GM18507 (cell line): ENCODE results near the gene BUD31.
A peak's percentile ranks its signal among the peaks of the same experiment; 100 is the strongest.
"Not testable (repeated sequence)": the region's sequence is repeated elsewhere in the genome, so short reads cannot be mapped to it uniquely, and the experiment has no call there.

Experiments used
- DNase-seq: peaks from one replicate; pipeline ENCODE4 v3.0.0; 2011; ENCODE audit warnings: low read depth; ENCODE audit not compliant: insufficient read length; ENCODE audit errors: extremely low spot score
- FAIRE-seq: peaks from 2 replicates; lab custom pipeline; 2011; peaks lifted over from hg19 to GRCh38; lab: Jason Lieb, UNC

Gene BUD31

DNA sequence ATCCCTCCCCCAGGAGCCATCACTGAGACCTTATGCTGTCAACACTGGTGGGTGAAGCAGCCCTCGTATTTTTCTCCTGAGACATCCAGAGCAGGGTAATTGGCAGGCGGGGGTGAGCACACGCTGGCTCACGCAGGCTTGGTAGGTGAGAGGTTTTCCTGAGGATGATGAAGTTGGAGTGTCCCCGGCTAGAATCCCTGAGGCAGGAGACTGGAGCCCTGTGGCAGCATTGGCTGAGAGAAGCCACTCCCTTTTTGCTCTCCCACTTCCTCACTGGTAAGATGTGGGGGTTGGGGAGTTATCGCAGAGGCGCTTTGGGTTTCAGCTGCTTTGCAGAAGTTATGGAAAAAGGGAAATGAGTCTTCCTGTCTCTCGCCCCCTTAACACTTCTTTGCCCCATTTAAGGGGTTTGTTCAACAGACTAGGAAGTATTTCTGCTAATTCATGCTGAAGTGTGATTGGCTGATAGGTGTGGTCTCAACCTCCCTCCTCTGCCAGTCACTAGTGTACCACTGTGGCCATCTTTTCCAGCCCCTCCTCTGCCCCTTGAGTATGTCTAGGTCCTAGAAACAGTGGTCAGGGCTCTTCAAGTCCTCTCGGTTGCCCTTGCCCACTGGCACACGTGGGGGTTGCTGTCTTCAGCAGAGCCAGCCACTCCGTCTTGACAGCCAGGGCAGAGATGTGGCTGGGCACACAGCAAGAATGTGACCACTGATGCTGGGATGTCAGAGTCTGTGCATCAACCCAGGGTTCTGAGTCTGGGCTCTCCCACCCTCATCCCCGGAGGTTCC lies 28.5 kb upstream of the BUD31 start:
- DNase-seq (no peak), FAIRE-seq (no peak)

DNA sequence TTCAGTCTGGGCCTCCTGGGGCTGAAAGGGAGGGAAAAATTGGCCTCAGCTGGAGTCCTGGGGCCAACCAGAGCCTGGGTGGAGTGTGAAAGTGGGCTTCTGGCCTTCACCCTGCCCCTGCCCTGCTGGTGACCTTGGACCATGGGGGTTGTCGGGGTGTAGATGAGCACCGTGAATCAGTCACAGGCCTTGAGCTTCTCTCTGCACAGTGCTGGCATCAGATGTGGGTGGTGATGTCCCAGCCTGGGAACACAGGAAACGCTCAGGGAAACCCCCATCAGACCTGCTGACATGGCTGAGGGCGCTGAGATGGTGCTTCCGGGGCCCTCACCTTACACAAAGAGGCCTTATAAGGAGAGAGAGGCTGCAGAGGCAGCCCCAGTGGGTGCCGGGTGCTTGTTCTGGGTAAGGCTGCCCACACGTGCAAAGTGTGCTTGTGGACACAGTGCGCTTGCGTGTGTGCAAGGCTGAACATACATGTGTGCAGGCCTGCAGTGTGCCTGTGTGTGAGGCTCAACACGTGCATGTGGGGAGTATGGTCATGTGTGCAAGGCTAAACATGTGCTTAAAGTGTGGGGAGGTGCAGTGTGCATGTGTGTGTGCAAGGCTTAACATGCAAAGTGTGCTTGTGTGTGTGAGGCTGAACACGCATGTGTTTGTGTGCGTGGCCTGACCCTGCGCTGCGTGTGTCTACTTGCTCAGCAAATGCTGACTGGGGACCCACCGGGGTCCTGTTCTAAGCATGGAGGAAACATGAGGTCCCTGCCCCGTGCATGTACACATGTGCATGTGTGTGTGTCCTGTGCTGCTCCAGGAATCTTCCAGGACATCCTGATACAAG lies 27.7 kb upstream of the BUD31 start:
- DNase-seq (peak; percentile 72), FAIRE-seq (peak; percentile 97)

DNA sequence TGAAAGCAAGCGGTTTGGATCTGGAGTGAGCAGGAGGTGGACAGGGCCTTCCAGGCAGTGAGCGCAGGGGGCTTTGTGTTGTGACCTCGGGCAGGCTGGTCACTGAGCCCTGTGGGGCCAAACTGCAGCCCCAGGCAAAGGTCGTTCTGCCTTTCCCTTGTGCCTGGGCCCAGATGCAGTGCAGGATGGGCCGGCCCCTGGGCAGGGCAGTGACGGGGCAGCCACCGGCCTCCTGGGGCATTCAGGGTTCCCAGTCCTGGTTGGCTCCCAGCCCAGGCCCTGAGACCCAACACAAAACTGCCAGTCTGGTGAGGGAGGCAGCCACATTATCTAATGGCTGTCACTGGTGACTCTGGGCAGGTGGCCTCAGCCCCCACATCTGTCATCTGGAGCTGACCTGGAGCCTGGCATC lies 27.1 kb upstream of the BUD31 start:
- DNase-seq (no peak), FAIRE-seq (no peak)

DNA sequence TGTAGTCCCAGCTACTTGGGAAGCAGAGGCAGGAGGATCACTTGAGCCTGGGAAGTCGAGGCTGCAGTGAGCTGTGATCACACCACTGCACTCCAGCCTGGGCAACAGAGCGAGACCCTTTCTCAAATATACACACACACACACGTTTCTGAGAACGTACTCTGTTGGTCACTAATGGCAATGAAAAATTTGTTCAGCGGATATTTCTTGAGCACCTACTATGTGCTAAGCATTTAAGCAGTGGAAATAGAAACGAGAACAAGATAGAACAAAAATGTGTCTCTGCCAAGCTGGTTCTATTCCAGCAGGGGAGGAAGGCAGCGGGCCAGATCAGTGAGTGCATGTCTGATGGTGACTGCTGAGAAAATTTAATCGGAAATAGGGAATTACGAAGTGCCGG lies 25.6 kb upstream of the BUD31 start:
- DNase-seq, result no peak
- no peak for FAIRE-seq

DNA sequence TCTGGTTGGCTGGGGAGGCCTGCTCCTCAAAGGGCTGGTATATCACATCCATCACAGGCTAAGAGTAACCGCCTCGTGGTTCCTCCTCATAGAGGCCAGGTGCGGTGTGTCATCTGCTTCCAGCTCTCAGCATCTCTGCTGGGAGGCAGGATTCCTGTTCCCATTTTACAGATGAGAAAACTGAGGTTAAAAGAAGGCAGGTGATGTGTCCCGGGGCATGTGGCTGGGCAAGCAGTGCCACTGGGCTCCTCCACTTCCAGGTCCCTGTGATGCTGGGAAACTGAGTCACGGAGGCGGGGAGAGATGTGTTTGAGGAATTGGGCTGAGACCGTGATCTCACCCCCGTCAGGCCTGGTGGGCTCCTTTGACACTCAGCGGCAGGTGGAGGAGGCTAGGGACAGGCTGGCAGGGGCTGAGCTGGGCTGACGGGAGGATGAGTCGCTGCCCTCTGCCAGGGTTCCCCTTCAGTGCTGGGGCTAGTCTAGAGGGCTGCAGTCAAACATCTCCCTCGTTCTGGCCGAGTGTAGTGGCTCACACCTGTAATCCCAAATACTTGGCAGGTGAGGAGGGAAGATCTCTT lies 24.9 kb upstream of the BUD31 start:
- DNase-seq (no peak), FAIRE-seq (no peak)

DNA sequence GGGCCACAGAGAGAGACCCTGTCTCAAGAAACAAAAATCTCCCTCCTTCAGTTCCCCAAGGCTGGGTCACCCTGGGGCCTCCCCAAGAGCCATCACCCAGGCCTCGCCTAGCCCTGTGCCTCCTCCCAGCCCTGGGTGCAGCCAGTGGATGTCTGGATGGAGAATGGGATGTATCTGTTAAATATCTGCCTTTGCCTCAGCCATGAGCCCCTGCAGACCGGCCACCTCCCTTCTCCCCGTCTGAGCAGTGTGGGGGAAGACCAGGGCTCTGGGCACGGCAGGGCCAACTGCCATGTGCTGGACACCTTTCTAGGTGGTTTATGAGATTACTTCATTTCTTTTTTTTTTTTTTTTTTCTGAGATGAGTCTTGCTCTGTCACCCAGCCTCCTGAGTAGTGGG lies 24.2 kb upstream of the BUD31 start:
- FAIRE-seq (no peak), DNase-seq (no peak)

DNA sequence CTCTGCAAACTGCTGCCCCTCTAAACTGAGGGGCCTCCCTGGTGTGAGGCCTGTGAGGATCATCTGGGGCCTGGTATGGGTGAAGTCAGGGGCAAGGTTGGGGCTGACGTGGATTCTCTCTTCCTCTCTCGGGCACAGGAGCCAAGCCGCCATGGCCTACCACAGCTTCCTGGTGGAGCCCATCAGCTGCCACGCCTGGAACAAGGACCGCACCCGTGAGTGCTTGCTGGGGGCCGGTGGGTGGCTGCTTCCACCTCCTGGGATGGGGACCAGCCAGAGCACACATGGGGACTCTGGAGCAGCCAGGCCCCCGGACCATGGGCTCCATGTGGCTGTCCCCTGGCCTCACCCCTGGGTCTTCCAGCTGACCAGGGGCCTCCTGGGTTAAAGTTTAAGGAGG lies 23.2 kb upstream of the BUD31 start:
- DNase-seq (no peak), FAIRE-seq (no peak)

DNA sequence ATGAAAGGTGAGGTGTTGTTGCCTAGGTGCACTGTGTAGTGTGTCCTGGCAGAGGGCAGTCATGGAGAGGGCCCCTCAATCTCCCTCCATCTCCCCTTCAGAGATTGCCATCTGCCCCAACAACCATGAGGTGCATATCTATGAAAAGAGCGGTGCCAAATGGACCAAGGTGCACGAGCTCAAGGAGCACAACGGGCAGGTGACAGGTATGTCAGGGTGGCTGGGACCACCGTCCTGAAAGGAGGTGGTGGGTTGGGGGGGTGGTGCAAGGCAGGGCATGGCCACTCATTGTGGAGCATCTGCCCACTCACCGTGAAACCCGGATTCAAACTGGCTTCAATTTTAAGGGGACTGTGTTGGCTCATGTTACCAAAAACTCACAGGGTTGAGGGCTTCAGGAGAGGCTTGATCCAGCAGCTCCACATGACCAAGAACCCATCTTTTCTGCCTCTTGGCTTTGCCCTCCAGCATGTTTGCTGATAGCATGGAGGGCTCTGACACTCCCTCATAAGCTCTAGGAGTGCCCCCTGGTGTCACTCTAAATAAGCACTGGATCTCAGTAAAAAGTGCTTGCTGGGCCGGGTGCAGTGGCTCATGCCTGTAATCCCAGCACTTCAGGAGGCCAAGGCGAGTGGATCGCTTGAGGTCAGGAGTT lies 22.1 kb upstream of the BUD31 start:
- FAIRE-seq, result peak; percentile 55
- DNase-seq, result no peak

DNA sequence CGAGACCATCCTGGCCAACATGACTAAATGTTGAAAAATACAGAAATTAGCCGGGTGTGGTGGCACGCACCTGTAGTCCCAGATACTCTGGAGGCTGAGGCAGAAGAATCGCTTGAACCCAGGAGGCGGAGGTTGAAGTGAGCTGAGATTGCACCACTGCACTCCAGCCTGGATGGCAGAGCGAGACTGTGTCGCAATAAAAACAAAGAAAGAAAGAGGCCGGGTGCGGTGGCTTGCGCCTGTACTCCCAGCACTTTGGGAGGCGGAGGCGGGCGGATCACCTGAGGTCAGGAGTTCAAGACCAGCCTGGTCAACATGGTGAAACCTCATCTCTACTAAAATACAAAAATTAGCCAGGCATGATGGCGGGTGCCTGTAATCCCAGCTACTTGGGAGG lies 21.5 kb upstream of the BUD31 start:
- not testable (repeated sequence) for FAIRE-seq, DNase-seq

DNA sequence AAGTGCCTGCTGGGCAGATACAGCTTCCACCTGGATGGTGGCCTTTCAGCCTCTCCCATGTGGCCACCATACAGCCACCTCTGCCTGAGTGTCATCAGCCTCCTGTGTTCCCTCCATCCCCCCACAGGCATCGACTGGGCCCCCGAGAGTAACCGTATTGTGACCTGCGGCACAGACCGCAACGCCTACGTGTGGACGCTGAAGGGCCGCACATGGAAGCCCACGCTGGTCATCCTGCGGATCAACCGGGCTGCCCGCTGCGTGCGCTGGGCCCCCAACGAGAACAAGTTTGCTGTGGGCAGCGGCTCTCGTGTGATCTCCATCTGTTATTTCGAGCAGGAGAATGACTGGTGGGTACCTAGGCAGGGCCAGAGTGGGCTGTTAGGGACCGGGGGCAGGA lies 20.9 kb upstream of the BUD31 start:
- DNase-seq (no peak), FAIRE-seq (no peak)

DNA sequence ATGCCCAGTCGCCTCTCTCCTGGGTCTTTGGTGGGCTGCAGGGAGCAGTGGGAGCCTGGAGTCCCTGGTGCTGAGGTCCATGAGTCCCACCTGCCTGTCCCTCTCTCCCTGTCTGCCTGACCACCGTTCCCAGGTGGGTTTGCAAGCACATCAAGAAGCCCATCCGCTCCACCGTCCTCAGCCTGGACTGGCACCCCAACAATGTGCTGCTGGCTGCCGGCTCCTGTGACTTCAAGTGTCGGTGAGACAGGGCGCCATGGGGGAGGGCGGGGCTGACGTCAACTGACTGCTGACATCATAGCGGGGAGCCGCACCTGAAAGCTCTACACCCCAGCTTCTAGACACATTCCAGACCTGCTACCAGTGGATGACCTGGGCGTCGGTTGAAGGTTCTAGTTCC lies 19.0 kb upstream of the BUD31 start:
- no peak for FAIRE-seq
- DNase-seq, result no peak

DNA sequence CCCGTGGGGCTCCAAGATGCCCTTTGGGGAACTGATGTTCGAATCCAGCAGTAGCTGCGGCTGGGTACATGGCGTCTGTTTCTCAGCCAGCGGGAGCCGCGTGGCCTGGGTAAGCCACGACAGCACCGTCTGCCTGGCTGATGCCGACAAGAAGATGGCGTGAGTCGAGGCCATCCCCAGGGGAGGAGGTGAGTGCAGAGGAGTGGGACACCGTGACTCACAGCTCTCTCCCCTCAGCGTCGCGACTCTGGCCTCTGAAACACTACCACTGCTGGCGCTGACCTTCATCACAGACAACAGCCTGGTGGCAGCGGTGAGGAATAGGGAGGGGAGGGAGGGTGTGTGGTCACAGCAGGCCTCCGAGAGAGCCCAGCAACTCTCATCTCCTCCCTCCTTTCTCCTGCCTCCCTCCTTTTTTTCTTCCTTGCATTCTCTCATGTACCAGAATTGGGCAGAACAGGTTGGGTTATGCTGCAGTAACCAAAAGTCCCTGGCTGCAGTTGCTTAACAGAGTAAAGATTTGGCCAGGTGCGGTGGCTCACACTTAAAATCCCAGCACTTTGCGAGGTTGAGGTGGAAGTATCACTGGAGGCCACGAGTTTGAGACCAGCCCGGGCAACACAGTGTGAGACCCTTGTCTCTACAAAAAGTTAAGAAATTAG lies 17.7 kb upstream of the BUD31 start:
- DNase-seq (no peak), FAIRE-seq (no peak)

DNA sequence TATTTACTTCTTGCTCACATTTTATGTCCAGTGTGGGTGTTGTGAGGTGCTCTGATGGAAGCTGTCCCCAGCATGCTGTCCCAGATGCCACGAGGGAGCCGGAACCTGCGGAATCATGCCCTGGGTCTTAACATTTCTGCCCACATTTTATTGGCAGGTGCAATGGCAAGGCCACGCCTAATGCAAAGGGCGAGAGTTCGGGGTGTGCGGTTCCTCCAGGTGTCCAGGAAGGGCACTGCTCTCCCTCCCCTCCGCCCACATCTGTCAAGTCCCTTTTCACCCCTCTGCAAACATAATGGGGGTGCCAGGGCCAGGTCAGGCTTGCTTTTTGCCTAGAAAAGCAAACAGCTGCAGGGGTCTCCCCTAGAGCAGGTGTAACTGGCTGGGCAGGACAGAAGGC lies 16.7 kb upstream of the BUD31 start:
- FAIRE-seq (no peak), DNase-seq (no peak)

DNA sequence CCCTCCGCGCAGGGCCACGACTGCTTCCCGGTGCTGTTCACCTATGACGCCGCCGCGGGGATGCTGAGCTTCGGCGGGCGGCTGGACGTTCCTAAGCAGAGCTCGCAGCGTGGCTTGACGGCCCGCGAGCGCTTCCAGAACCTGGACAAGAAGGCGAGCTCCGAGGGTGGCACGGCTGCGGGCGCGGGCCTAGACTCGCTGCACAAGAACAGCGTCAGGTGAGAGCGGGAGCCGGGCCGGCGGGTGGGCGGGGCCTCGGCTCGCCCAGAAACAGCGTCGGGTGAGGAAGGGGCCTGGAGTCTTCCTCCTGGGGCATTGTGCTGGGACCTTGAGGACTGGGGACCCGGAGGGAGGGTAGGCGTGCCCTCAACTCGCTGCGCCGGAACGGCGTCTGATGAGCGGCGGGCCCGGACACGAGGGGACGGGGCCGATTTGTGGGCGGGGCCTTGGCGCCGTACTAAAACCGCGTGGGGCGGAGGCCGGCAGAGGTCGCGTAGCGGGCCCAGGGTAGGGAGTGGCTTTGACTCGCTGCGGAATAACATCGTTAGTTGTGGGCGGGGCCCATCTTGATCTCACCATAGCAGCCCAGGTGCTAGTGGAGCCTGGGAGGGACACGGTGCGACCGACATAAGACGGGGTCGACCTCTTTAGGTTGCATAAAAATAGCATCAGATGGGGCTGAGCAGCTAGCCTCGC lies 16.0 kb upstream of the BUD31 start:
- FAIRE-seq, result peak; percentile 60
- DNase-seq, result no peak

DNA sequence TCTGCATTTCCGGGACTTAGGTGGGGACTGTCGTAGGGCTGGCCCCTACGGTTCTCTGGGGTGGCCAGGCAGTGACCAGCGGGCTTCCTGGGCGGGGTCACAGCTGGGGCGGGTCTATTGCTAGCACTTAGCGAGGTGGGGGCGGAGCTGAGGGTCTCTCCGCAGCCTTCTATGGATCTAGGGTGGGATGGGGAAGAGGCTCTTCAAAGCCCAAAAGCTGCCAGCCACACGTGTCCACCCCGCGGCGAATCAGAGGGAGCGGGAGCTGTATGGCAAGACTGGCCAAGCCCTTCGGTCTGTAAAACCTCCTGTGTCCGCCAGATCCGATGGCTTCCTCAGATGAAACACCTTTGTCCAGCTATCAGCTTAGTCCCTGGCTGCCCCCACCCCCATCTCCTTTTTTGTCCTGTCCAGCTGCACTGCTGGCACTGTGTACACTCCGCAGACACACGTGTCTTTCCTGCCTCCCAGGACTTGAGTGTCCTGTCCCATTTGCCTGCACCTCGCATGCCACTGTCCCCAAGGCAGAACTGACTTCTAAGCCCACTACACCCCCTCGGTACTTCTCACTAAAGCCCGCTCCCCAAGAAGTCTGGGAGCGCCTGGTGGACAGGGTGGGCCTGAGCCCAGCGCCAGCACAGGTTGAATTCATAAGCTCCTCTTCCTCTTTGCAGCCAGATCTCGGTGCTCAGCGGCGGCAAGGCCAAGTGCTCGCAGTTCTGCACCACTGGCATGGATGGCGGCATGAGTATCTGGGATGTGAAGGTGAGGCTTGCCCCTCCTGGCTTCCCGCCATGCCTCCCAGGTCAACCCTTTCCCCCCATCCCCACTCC lies 15.2 kb upstream of the BUD31 start:
- DNase-seq, result no peak
- no peak for FAIRE-seq

DNA sequence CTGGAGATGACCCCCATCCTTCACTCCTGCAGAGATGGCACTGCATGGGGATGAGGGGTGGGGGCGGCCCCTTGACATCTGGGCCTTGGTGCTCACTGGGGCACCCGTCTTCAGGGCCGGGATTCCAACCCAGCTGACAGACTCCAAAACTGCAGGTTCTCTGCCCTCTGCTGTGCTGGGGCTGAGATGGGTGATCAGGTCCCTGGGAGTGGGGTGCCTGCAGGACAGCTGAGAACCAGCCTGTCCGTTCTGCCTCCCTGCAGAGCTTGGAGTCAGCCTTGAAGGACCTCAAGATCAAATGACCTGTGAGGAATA lies 14.6 kb upstream of the BUD31 start:
- no peak for DNase-seq
- no peak for FAIRE-seq

DNA sequence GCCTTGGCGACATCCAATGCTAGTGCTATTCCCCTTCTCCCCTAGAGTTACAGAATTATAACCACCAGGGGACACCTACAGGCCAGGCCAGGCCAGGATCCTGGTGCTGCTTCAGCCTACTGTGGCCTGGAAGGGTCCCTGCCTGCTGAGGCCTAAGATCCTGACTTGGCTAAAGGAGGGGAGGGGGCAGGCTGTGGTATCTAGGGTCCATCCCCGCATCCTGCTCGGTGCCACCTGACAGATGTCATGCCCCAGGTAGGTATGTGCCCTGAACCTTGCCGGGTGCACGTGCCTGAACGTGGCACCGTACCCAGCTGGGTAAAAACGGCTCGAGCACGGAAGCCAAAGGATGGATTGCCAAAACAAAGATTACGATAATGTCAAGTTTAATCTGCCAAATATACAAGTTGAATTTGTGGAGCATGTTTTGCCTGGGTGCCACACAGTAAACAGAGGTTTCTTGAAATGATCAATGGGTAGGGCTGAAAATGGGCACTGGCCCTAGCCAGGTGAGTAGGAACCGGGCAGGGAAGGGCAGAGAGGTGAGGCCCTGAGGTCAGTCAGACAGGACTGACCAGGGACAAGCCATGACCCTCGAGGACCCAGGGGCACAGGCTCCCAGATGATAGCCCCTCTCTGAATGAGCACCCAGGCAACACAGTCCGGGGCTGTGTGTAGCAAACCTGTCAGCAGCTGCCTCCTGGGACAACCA lies 13.0 kb upstream of the BUD31 start:
- FAIRE-seq, result peak; percentile 38

More for the DNA sequence above, 13.0 kb upstream of the BUD31 start:
- DNase-seq, result no peak
